ENCODE data around the gene GPRIN1.

The GPRIN1 gene

GRCh38 chr5:176642675-176643490, 32.9 kb upstream of the GPRIN1 start:
- FAIRE-seq, result no peak

- FAIRE-seq, result no peak
Measured at GRCh38 chr5:176640616-176641015, 30.7 kb upstream of the GPRIN1 start.

GRCh38 chr5:176639981-176640380, 30.0 kb upstream of the GPRIN1 start:
- no peak for FAIRE-seq

GRCh38 chr5:176639208-176639607, 29.3 kb upstream of the GPRIN1 start:
- no peak for FAIRE-seq

DNA sequence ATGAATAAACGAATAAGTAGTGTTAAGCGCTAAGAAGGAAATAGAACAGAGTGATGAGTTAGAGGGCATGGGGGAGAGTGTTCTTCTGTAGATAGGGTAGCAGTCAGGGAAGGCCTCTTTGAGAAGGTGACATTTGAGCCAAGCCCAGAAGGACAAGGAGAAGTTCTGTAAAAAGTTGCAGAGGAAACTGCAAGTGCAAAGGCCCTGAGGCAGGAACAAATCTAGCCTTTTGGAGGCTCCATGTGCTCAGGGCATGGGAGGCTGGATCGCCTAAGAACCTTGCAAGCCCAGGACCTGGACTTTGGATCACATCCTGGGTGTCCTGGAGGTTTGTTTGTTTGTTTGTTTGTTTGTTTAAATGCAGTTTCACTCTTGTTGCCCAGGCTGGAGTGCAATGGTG, 28.5 kb upstream of the GPRIN1 start:
- FAIRE-seq, result no peak

DNA sequence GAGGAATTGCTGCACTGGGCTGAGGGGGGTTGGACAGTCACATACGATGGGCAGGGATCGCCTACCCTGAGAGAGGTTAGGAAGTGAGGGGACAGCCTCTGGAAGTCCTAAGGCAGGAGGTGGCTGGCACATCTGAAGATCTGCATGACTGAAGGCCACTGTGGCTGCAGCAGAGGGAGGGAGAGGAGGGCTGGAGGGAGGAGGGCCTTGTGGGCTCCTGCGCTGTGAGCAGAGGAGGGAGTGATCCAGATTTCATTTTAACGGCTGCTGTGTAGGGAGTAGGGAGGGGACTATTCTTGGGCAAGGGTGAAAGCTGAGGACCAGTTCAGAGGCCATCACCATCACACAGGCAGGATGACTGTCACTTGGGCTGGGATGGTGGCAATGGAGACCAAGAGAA, 27.6 kb upstream of the GPRIN1 start:
- FAIRE-seq, result no peak

GRCh38 chr5:176636426-176636825, 26.5 kb upstream of the GPRIN1 start:
- FAIRE-seq, result no peak

DNA sequence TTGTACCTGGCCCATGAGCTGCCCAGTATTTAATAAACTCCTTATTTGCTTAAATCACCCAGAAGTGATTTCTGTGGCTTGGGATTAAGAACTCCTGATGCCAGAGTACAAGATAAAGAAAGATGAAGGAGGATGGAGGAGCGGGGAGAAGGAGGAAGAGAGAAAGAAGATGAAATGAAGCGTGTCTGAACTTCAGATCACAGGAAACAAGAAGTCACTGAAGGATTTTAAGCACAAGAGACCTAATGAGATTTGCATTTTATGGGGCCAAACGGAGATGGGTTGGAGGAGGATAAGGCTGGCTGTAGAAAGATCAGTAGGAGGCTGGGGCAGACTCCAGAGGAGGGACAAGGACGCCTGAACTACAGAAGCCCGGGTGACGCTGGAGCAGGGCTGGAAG, 23.6 kb upstream of the GPRIN1 start:
- no peak for FAIRE-seq

- no peak for FAIRE-seq
Measured at GRCh38 chr5:176632745-176633144, 22.8 kb upstream of the GPRIN1 start.

GRCh38 chr5:176631383-176632200, 21.6 kb upstream of the GPRIN1 start:
- FAIRE-seq, result no peak

- FAIRE-seq, result no peak
Measured at GRCh38 chr5:176630681-176631222, 20.8 kb upstream of the GPRIN1 start.

- no peak for FAIRE-seq
Measured at GRCh38 chr5:176629853-176630680, 20.1 kb upstream of the GPRIN1 start, which contains the start of the genes EIF4E1B and SNCB. Gene EIF4E1B (plus strand): TSS chr5:176630675. CDS start chr5:176642788, 12,113 bp downstream. Gene SNCB (minus strand): TSS chr5:176630534. CDS start chr5:176629654, 880 bp downstream.

DNA sequence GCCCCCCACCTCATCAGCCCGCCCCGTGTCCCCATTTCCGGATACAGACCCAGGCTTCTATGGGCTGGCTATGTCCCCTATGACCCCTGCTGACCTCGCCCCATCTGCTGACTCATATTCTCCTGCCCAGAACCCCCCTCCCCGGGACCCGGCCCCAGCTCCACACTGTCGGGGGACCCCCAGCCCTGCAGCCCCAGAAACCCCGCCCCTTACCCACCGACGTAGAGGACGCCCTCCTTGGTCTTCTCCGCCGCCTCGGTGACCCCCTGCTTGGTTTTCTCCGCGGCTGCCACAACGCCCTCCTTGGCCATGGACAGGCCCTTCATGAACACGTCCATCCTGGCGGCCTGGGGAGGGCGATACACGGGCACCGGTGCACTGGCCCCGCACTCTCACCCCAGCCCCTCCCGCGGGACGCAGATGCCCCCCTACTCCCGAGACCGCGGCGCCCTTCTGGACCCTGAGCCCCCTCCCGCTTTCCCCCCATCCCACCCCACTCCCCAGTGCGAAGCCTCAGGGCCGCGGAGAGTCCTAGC, 19.4 kb upstream of the GPRIN1 start:
- FAIRE-seq, result no peak

DNA sequence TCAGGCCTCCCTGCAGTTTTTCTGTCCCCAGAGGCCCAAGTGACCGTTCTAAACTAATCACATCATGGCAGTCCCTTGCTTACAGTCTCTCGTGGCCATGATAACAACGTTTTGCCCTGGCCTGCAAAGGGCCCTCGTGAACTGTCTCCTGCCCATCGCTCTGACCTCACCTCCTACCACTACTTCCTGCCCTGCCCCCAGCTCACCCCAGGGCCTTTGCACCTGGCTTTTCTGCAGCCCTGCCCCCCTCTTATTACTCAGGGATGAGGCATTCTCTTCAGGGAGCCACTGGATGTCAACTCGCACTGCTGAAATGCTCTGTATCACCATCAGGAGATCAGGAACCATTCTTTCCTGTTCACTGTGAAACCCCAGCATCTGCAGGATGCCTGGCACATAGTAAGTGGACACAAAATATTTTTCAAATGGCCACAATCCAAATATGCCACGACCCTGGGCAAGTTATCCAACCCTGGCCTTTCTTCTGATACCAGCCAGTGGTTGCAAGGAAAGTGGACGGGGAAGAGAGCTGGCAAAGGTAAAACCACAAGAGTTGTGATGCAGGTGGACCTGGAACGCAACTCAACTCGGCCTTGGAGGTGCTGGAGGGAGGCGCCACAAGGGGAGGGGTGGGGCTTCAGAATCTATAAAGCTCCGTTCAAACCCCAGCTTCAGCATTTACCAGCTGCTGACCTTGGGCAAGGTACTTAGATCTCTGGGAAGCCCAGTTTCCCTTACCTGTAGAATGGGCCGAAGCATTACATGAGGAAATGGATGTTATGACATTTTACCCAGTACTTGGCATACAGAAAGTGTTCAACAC, 18.7 kb upstream of the GPRIN1 start:
- FAIRE-seq, result no peak

DNA sequence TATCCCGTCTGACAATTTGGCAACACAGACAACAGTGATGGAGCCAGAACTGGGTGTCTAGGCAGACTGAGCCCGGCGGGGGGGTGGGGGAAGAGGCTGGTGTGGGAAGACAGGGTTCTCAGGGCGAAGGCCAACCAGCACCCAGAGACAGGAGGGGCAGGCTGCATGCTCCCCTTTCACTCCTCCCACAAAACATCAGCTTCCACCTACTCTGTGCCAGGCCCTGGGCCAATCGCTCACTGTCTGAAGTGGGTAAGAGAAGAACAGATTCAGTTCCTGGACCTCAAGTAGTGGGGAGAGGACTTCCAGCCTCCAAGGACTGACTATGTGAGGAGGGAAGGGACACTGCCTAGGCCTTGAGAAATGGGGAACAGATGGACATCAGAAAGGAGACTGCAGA, 17.6 kb upstream of the GPRIN1 start:
- FAIRE-seq, result no peak

GRCh38 chr5:176626876-176627236, 16.9 kb upstream of the GPRIN1 start:
- FAIRE-seq, result no peak

- FAIRE-seq, result no peak
Measured at GRCh38 chr5:176625966-176626875, 16.3 kb upstream of the GPRIN1 start.

DNA sequence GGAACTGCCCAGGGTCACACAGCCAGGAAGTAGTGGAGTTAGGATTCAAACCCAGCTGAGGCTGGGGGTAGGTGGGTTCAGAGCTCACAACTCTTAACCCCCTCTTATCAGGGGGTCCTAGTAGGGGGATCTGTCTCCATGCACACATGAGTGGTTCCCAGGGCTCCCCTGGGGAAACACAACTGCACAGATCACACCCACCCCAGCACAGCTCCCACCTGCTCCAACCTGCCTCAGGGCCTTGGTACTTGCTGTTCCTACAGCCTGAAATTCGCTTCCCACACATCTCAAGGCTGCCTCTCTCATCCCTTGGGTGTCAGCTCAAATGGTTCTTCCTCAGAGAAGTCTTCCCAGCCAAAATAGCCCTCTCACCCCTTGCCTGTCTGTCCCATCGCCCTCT, 15.6 kb upstream of the GPRIN1 start:
- FAIRE-seq, result no peak

DNA sequence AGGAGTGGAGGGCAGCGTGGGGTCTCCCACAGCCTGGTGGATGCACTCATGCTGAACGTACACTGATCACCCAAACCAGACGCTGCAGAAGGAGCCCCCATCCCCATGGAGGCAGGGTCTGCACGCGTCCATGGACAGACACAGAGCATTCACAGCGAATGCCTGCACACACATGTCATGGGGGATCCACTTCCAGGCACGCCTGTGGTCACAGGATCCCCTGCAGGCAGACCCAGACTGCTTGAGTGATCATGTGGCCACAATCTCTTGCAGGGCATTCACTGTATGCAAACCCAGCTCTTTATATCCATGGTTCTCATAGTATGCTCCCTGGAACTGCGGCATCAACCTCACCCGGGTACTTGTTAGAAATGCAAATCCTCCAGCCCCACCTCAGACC, 15.0 kb upstream of the GPRIN1 start:
- no peak for FAIRE-seq

- FAIRE-seq, result no peak
Measured at GRCh38 chr5:176624142-176624541, 14.2 kb upstream of the GPRIN1 start.

Measured in G401.6 (cell line).